Liver (tissue), 9 donors: Measurements from ENCODE around the gene MRC2. TPM values are rescaled to one million over a fixed set of nuclear protein-coding genes. Genes with fewer than 3 reads are reported as not detected.

Source experiments
- DNase-seq: peaks from one replicate; pipeline ENCODE4 v3.0.0-alpha.2; 2017; ENCODE audit warnings: low spot score
- H3K27ac ChIP-seq, 2 donors: one replicate each; pipeline ENCODE4 v1.7.0; 2013; ENCODE audit warnings: inconsistent platforms in 2 of 2, low read length in 2 of 2, control low read depth in 1 of 2, low read depth in 1 of 2, mild to moderate bottlenecking in 1 of 2
- H3K27me3 ChIP-seq, 4 donors: one replicate each; pipeline versions ENCODE4 v1.6.1 to v1.7.0; 2013; ENCODE audit warnings: low read length in 3 of 4, inconsistent platforms in 1 of 4, mild to moderate bottlenecking in 1 of 4, moderate library complexity in 1 of 4; ENCODE audit not compliant: control insufficient read depth in 4 of 4, insufficient read depth in 4 of 4
- H3K36me3 ChIP-seq, 4 donors: one replicate each; pipeline versions ENCODE4 v1.6.1 to v1.7.0; 2013; ENCODE audit warnings: low read length in 3 of 4, mild to moderate bottlenecking in 3 of 4, low read depth in 1 of 4, moderate library complexity in 1 of 4; ENCODE audit not compliant: control insufficient read depth in 4 of 4, insufficient read depth in 3 of 4
- H3K4me1 ChIP-seq, 4 donors: one replicate each; pipeline versions ENCODE4 v1.6.1 to v1.7.0; 2013; ENCODE audit warnings: low read length in 3 of 4, mild to moderate bottlenecking in 3 of 4, moderate library complexity in 1 of 4; ENCODE audit not compliant: control insufficient read depth in 4 of 4, insufficient read depth in 4 of 4
- H3K4me3 ChIP-seq, 3 donors: one replicate each; pipeline versions ENCODE4 v1.6.1 to v1.7.0; 2013; ENCODE audit warnings: low read length in 3 of 3, control low read depth in 1 of 3, low read depth in 1 of 3, mild to moderate bottlenecking in 1 of 3
- H3K9ac ChIP-seq, 2 donors: one replicate each; pipeline ENCODE4 v1.7.0; 2013; ENCODE audit warnings: low read length in 2 of 2, mild to moderate bottlenecking in 2 of 2, moderate library complexity in 2 of 2, control low read depth in 1 of 2, low read depth in 1 of 2
- H3K9me3 ChIP-seq, 4 donors: one replicate each; pipeline versions ENCODE4 v1.6.1 to v1.7.0; 2013; ENCODE audit warnings: low read length in 3 of 4; ENCODE audit not compliant: control insufficient read depth in 4 of 4
- EGR1 ChIP-seq, 2 donors: IDR thresholded peaks; 2 replicates each; pipeline ENCODE4 v1.6.1; 2016 to 2018; ENCODE audit warnings: antibody characterized with exemption in 2 of 2, low read depth in 2 of 2
- JUND ChIP-seq, 2 donors: IDR thresholded peaks; 2 replicates each; pipeline ENCODE4 v1.6.1; 2016; ENCODE audit warnings: antibody characterized with exemption in 2 of 2
- RAD21 ChIP-seq, 2 donors: IDR thresholded peaks; 2 replicates each; pipeline ENCODE4 v1.6.1; 2016; ENCODE audit warnings: antibody characterized with exemption in 2 of 2, mild to moderate bottlenecking in 2 of 2
- YY1 ChIP-seq: IDR thresholded peaks from 2 replicates; pipeline ENCODE4 v1.6.1; 2016; ENCODE audit warnings: antibody characterized with exemption, mild to moderate bottlenecking
- WGBS: extraction: QIAGEN DNeasy Blood & Tissue Kit; methylation state at CpG from one replicate; pipeline ENCODE4 v1.1.7; 2013; 5-methylcytosine and 5-hydroxymethylcytosine counted together
- polyA plus RNA-seq, 2 donors: library from polyadenylated mRNA; stranded (reverse) in 1 of 2; unstranded in 1 of 2; fragments of 200-250 nt in 1 of 2; fragments of >200 nt in 1 of 2; fragmentation: Nextera tagmentation in 1 of 2; extraction: Ambion mirVana in 1 of 2; gene quantifications; one replicate each; pipeline versions ENCODE4 v1.2.1 to v1.2.3, GENCODE V29; 2013 to 2015
- total RNA-seq, 2 donors: library from RNA; depleted of rRNA; stranded (reverse); fragments of >200 nt; gene quantifications; one replicate each; pipeline ENCODE4 v1.2.3, GENCODE V29; 2014
- TF ChIP-seq, protein P1 (sequence below): IDR thresholded peaks from 2 replicates; pipeline ENCODE4 v1.6.1; 2016; ENCODE audit warnings: antibody characterized with exemption
- TF ChIP-seq, protein P2 (sequence below): IDR thresholded peaks from 2 replicates; pipeline ENCODE4 v1.6.1; 2016; ENCODE audit warnings: antibody characterized with exemption, mild to moderate bottlenecking
- TF ChIP-seq, protein P3 (sequence below): IDR thresholded peaks from 2 replicates; pipeline ENCODE4 v1.6.1; 2016; ENCODE audit warnings: antibody characterized with exemption
- TF ChIP-seq, protein P4 (sequence below): fragments of 150-350 bp; IDR thresholded peaks from 2 replicates; pipeline ENCODE4 v1.5.1; 2017; ENCODE audit warnings: improper control_type of control experiment, low read depth, low read length; ENCODE audit not compliant: missing input control
- TF ChIP-seq, protein P5 (sequence below): IDR thresholded peaks from 2 replicates; pipeline ENCODE4 v1.6.1; 2016; ENCODE audit warnings: antibody characterized with exemption
- donor health status: healthy.
- donor health status: healthy.
- donor health status: healthy.
- donor health status: healthy.
- donor health status: healthy.

MRC2 gene
- total and polyA plus RNA-seq, 4 donors = 0.49 to 81.1 (median 2.8) TPM

DNA sequence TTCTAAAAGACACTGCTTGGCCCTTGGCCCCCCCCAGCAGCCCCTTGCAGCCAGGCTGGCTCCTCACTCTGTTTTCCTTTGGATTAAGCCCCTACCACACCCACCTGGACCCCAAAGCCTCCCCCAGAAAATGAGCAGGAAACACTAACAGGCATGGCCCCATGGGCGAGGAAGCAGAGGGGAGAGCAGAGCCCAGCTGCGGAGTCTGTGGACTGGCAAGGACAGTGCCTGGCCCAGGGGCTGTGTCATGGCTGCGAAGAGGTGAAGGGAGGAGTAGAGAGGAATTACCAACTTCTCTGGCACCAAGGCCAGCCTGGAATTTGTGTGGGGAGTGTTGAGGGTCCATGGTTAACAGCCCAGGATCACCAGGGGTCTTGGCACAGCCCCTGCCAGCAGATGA, 47.4 kb downstream of the MRC2 start:
- H3K9me3 ChIP-seq = no peaks in the 10 kb centered on the region
- H3K27me3 ChIP-seq = no peaks in the 10 kb centered on the region
- no peak for TF ChIP-seq RAD21 (IDR thresholded peaks at IDR 0.05)
- TF ChIP-seq, protein P1, sequence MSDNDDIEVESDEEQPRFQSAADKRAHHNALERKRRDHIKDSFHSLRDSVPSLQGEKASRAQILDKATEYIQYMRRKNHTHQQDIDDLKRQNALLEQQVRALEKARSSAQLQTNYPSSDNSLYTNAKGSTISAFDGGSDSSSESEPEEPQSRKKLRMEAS = no peak
- TF ChIP-seq EGR1 (IDR thresholded peaks at IDR 0.05; ENCODE audit: low read depth in 2 of 2) = no peak
- TF ChIP-seq, protein P2, sequence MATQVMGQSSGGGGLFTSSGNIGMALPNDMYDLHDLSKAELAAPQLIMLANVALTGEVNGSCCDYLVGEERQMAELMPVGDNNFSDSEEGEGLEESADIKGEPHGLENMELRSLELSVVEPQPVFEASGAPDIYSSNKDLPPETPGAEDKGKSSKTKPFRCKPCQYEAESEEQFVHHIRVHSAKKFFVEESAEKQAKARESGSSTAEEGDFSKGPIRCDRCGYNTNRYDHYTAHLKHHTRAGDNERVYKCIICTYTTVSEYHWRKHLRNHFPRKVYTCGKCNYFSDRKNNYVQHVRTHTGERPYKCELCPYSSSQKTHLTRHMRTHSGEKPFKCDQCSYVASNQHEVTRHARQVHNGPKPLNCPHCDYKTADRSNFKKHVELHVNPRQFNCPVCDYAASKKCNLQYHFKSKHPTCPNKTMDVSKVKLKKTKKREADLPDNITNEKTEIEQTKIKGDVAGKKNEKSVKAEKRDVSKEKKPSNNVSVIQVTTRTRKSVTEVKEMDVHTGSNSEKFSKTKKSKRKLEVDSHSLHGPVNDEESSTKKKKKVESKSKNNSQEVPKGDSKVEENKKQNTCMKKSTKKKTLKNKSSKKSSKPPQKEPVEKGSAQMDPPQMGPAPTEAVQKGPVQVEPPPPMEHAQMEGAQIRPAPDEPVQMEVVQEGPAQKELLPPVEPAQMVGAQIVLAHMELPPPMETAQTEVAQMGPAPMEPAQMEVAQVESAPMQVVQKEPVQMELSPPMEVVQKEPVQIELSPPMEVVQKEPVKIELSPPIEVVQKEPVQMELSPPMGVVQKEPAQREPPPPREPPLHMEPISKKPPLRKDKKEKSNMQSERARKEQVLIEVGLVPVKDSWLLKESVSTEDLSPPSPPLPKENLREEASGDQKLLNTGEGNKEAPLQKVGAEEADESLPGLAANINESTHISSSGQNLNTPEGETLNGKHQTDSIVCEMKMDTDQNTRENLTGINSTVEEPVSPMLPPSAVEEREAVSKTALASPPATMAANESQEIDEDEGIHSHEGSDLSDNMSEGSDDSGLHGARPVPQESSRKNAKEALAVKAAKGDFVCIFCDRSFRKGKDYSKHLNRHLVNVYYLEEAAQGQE = no peak
- TF ChIP-seq YY1 = no peak
- TF ChIP-seq, protein P3, sequence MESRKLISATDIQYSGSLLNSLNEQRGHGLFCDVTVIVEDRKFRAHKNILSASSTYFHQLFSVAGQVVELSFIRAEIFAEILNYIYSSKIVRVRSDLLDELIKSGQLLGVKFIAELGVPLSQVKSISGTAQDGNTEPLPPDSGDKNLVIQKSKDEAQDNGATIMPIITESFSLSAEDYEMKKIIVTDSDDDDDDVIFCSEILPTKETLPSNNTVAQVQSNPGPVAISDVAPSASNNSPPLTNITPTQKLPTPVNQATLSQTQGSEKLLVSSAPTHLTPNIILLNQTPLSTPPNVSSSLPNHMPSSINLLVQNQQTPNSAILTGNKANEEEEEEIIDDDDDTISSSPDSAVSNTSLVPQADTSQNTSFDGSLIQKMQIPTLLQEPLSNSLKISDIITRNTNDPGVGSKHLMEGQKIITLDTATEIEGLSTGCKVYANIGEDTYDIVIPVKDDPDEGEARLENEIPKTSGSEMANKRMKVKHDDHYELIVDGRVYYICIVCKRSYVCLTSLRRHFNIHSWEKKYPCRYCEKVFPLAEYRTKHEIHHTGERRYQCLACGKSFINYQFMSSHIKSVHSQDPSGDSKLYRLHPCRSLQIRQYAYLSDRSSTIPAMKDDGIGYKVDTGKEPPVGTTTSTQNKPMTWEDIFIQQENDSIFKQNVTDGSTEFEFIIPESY = no peak
- no peak for DNase-seq
- no peaks in the 10 kb centered on the region for H3K4me1 ChIP-seq
- H3K36me3 ChIP-seq = no peaks in the 10 kb centered on the region
- WGBS = 88% methylated on average over 3 of the region's 3 CpGs
- no peak overlapping the region for H3K9ac ChIP-seq
- no peak overlapping the region for H3K4me3 ChIP-seq
- no peak overlapping the region for H3K27ac ChIP-seq

DNA sequence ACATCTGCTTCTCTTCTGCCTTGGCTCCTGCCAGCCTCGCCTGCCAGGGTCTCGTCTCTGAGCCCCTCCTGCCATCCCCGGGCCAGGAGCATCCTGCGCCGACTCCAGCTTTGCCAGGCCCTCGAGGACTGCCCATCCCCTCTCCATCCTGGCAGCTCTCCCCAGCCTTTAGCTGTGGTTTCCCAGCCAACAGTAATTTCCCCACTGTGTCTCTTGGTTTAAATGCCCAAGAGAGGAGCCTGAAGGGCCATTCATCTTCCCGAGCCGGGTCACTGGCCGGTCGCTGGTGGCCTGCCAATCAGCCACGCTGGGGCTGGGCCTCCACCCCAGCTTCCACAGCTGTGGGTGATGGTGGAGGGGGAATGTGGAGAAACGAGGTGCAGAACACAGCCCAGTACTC, 47.8 kb downstream of the MRC2 start:
- Histone ChIP-seq H3K4me1 (no peaks in the 10 kb centered on the region), H3K27ac (no peak overlapping the region), H3K36me3 (no peaks in the 10 kb centered on the region), H3K9me3 (no peaks in the 10 kb centered on the region), H3K27me3 (no peaks in the 10 kb centered on the region), H3K9ac (no peak overlapping the region), H3K4me3 (no peak overlapping the region)
- no peak for TF ChIP-seq EGR1 (IDR thresholded peaks at IDR 0.05; ENCODE audit: low read depth in 2 of 2)
- TF ChIP-seq, protein P4, sequence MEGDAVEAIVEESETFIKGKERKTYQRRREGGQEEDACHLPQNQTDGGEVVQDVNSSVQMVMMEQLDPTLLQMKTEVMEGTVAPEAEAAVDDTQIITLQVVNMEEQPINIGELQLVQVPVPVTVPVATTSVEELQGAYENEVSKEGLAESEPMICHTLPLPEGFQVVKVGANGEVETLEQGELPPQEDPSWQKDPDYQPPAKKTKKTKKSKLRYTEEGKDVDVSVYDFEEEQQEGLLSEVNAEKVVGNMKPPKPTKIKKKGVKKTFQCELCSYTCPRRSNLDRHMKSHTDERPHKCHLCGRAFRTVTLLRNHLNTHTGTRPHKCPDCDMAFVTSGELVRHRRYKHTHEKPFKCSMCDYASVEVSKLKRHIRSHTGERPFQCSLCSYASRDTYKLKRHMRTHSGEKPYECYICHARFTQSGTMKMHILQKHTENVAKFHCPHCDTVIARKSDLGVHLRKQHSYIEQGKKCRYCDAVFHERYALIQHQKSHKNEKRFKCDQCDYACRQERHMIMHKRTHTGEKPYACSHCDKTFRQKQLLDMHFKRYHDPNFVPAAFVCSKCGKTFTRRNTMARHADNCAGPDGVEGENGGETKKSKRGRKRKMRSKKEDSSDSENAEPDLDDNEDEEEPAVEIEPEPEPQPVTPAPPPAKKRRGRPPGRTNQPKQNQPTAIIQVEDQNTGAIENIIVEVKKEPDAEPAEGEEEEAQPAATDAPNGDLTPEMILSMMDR = no peak
- WGBS = 74% methylated on average over 12 of the region's 12 CpGs
- DNase-seq = no peak

DNA sequence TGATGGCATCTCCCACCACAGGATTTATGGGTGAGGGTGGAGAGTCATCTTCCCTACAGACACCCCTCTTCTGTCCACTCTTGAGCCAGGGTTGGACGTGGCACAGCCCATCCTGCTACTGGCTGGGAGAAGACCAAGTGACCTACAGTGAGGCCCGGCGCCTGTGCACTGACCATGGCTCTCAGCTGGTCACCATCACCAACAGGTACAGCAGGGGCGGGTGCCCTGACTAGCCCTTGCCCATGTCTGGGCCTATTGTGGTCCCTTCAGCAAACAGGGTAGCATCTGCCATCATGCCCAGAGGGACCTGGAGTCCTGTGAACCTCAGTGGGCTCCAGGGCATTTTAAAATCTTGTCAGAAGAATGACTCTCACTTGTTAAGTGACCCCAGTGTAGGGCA, 48.2 kb downstream of the MRC2 start:
- no peaks in the 10 kb centered on the region for H3K9me3 ChIP-seq
- DNase-seq = no peak
- no peak overlapping the region for H3K4me3 ChIP-seq
- no peak overlapping the region for H3K9ac ChIP-seq
- H3K27ac ChIP-seq = no peak overlapping the region
- 89% methylated on average over 4 of the region's 4 CpGs for WGBS
- H3K4me1 ChIP-seq = no peaks in the 10 kb centered on the region
- no peak for TF ChIP-seq EGR1 (IDR thresholded peaks at IDR 0.05; ENCODE audit: low read depth in 2 of 2)
- TF ChIP-seq, protein P2 = no peak
- no peak for TF ChIP-seq RAD21 (IDR thresholded peaks at IDR 0.05)
- no peak for TF ChIP-seq JUND (IDR thresholded peaks at IDR 0.05)
- TF ChIP-seq, protein P3 = no peak
- TF ChIP-seq, protein P5, sequence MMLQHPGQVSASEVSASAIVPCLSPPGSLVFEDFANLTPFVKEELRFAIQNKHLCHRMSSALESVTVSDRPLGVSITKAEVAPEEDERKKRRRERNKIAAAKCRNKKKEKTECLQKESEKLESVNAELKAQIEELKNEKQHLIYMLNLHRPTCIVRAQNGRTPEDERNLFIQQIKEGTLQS = no peak
- no peaks in the 10 kb centered on the region for H3K36me3 ChIP-seq
- H3K27me3 ChIP-seq = no peaks in the 10 kb centered on the region
